ENCODE data around the gene ALDH1A1.

The ALDH1A1 gene

DNA sequence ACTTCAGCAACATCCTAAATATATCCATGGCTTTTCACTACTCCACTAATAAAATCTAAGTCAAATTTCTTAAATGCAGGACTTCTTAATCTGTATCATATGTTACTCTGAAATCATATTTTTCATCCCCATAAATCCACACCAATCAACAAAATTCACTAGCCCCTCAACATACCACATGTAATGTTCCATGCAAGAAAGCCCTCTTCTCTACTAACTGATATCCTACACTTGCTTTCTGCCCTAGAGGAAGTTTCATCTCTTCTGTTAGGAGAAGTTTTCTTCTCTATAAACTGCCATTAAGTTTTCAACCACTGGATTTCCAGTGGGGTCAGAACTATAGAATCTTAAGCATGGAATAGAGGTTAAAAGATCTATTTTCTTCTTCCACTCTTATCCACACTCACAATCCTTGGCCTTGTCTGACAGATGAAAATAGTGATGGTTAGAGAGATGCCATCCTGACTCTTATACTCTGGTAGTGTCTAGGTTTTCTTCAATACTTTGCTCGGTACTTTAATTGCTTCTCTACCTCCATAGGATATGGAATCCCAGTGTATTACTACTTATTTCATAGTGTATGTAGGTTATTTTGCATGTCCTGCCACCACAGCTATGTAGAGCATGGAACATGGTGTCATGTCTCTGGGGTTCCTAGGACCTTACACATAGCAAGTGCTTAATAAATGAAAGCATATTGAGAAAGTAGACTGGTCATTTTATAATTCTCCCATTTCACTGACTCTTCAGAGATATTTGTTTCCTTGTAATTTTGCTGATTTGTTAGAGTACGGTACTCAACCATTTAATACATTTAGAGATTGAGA lies 48.4 kb downstream of the ALDH1A1 start:
- TF ChIP-seq, protein P1, sequence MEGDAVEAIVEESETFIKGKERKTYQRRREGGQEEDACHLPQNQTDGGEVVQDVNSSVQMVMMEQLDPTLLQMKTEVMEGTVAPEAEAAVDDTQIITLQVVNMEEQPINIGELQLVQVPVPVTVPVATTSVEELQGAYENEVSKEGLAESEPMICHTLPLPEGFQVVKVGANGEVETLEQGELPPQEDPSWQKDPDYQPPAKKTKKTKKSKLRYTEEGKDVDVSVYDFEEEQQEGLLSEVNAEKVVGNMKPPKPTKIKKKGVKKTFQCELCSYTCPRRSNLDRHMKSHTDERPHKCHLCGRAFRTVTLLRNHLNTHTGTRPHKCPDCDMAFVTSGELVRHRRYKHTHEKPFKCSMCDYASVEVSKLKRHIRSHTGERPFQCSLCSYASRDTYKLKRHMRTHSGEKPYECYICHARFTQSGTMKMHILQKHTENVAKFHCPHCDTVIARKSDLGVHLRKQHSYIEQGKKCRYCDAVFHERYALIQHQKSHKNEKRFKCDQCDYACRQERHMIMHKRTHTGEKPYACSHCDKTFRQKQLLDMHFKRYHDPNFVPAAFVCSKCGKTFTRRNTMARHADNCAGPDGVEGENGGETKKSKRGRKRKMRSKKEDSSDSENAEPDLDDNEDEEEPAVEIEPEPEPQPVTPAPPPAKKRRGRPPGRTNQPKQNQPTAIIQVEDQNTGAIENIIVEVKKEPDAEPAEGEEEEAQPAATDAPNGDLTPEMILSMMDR (IDR thresholded peaks at IDR 0.05) = no peak

DNA sequence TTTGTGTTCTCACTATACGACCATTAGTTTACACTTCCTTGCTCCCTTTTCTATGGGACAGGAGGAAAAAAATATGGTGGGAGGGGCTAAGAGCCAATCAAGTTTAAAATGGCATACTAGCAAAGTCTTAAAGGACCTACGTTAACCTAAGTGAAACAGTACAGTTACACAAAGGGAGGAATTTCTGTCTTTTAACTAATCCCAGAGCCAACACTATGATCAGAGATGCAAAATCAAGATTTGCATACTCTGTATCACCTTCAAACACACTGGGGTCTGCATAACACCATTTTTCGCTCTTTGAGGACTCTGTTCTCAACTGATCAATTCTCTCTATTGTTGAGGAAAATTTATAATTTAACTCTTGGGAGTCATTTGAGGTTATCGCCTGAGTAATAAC lies 49.8 kb downstream of the ALDH1A1 start:
- TF ChIP-seq, protein P1 (IDR thresholded peaks at IDR 0.05) = no peak

GRCh38 chr9:72902268-72902667 lies 50.6 kb downstream of the ALDH1A1 start:
- TF ChIP-seq, protein P1 (IDR thresholded peaks at IDR 0.05) = no peak

GRCh38 chr9:72899734-72900477 lies 52.9 kb downstream of the ALDH1A1 start:
- TF ChIP-seq, protein P1 (IDR thresholded peaks at IDR 0.05) = no peak

DNA sequence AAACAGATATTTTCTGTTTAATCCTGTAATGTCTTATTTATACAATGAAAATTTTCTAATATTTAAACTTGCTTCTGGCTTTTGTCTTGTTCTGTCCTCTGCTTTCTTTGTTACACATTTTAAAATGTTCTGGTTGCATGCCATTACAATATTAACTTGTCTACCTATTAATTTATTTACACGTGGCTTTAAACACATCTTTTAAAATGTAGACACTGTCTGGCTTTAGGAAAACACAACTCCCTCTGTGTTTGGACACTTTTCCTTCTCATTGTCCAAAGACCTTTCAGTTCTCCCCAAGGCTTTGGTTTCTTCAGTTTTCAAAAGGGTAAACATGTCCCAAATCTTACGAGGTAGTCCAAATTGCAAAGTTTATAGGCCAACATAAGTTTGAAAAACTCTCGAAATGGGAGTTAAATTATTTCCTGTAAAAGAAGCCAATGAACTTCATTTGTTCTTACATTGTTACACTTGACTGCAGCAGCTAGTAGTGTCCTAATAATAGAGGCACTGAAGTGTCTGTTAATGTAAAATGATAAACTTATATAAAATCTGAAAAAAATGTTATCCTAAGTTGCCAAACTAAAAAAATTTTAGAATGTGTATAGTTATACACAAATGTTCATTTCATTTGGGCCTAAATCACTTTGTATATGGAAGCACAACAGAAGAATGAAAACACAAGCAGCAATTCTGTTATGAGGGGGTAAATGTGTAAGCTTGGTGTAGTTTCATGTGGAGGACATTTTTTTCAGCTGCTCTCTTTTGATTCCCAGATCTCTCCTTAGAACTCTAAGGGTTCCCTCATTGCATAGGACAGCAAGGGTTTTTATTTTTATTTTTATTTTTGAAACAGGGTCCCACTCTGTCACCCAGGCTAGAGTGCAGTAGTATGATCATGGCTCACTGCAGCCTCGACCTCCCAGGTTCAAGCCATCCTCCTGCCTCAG lies 53.8 kb downstream of the ALDH1A1 start:
- TF ChIP-seq, protein P1 (IDR thresholded peaks at IDR 0.05) = no peak

DNA sequence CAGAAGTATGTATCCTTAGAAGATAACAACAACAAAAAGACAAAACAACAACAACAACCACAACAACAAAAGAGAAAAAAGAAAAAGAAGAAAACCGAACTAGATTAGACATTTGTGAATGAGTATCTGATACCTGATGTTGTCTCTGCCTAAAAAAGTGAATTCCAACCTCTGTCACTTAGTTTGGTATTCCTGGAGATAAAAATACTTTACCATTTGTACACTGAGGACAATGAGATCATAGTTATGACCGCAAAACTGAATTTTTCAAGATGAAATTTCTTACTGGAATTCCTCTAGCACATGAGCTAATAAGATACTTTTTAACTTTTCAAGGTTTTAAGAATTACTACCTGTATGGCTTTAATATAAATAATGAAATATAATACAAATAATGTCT lies 54.5 kb downstream of the ALDH1A1 start:
- TF ChIP-seq, protein P1 (IDR thresholded peaks at IDR 0.05) = no peak

GRCh38 chr9:72897069-72897649 lies 55.7 kb downstream of the ALDH1A1 start:
- TF ChIP-seq, protein P1 (IDR thresholded peaks at IDR 0.05) = no peak

Data from LNCAP (cell line).